GM23338 (cell line): Measurements from ENCODE around the gene CTNNA3. TPM values are rescaled to one million over a fixed set of nuclear protein-coding genes. Genes with fewer than 3 reads are reported as not detected.
A peak's percentile ranks its signal among the peaks of the same experiment; 100 is the strongest.

Experiments used
- ATAC-seq: fragments of 200-7000 bp; cut with Tn5 transposase; 3 replicates; pipeline ENCODE4 v1.9.1; 2020
- DNase-seq: peaks from one replicate; pipeline ENCODE4 v3.0.0-alpha.2; 2015; ENCODE audit warnings: low spot score
- H2AFZ ChIP-seq: fragments of 200-600 bp; sonication (generic); 2 replicates; pipeline ENCODE4 v1.8.0; 2016; ENCODE audit warnings: antibody characterized with exemption, mild to moderate bottlenecking, moderate library complexity
- H3F3A ChIP-seq: fragments of 200-600 bp; sonication (generic); replicated peaks from 2 replicates; pipeline ENCODE4 v1.8.0; 2017; ENCODE audit warnings: antibody characterized with exemption, mixed run types, low read depth
- H3K27ac ChIP-seq: fragments of 200-600 bp; sonication (generic); 2 replicates; pipeline ENCODE4 v1.6.1; 2016; ENCODE audit warnings: low read depth
- H3K27me3 ChIP-seq: fragments of 200-600 bp; sonication (generic); 2 replicates; pipeline ENCODE4 v1.8.0; 2016; ENCODE audit warnings: mild to moderate bottlenecking, mixed run types, moderate library complexity; ENCODE audit not compliant: insufficient read depth
- H3K36me3 ChIP-seq: fragments of 200-600 bp; sonication (generic); 2 replicates; pipeline ENCODE4 v1.8.0; 2016; ENCODE audit warnings: mild to moderate bottlenecking; ENCODE audit not compliant: insufficient read depth
- H3K4me1 ChIP-seq: fragments of 200-600 bp; sonication (generic); 2 replicates; pipeline ENCODE4 v1.8.0; 2016; ENCODE audit warnings: mild to moderate bottlenecking, moderate library complexity; ENCODE audit not compliant: insufficient read depth
- H3K4me2 ChIP-seq: fragments of 200-600 bp; sonication (generic); 2 replicates; pipeline ENCODE4 v1.7.1; 2017; ENCODE audit warnings: mixed run types
- H3K4me3 ChIP-seq: fragments of 200-600 bp; sonication (generic); 2 replicates; pipeline ENCODE4 v1.6.1; 2016; ENCODE audit warnings: mixed run types
- H3K79me2 ChIP-seq: fragments of 200-600 bp; sonication (generic); replicated peaks from 2 replicates; pipeline ENCODE4 v1.8.0; 2017; ENCODE audit warnings: mild to moderate bottlenecking; ENCODE audit not compliant: insufficient read depth
- H3K9me2 ChIP-seq: fragments of 200-600 bp; sonication (generic); 2 replicates; pipeline ENCODE4 v1.8.0; 2017; ENCODE audit not compliant: insufficient read depth
- H4K20me1 ChIP-seq: fragments of 200-600 bp; sonication (generic); replicated peaks from 2 replicates; pipeline ENCODE4 v1.8.0; 2017; ENCODE audit warnings: mild to moderate bottlenecking; ENCODE audit not compliant: insufficient read depth
- H3K27ac Mint-ChIP-seq: 2 replicates; pipeline ENCODE4 v1.8.0; 2020; ENCODE audit warnings: inconsistent platforms, mild to moderate bottlenecking, moderate library complexity, mixed read lengths
- H3K27me3 Mint-ChIP-seq: 3 replicates; pipeline ENCODE4 v1.8.0; 2022; ENCODE audit warnings: low read depth, mild to moderate bottlenecking, moderate library complexity, mixed read lengths, inconsistent platforms; ENCODE audit not compliant: insufficient read depth, poor library complexity
- H3K36me3 Mint-ChIP-seq: 3 replicates; pipeline ENCODE4 v1.8.0; 2021; ENCODE audit warnings: low read depth, mild to moderate bottlenecking, inconsistent platforms, moderate library complexity, mixed read lengths
- H3K4me1 Mint-ChIP-seq: 3 replicates; pipeline ENCODE4 v1.8.0; 2020; ENCODE audit warnings: mild to moderate bottlenecking, inconsistent platforms, mixed read lengths
- H3K4me3 Mint-ChIP-seq: 3 replicates; pipeline ENCODE4 v1.8.0; 2021; ENCODE audit warnings: moderate library complexity, mild to moderate bottlenecking, inconsistent platforms, mixed read lengths
- H3K9me3 Mint-ChIP-seq: 3 replicates; pipeline ENCODE4 v1.8.0; 2020; ENCODE audit warnings: moderate library complexity, mild to moderate bottlenecking, inconsistent platforms, mixed read lengths
- CTCF ChIP-seq, 2 experiments: fragments of 200-600 bp in 1 of 2; sonication (generic) in 1 of 2; conservative IDR thresholded peaks; 2 replicates each; pipeline versions ENCODE4 v1.5.1 to v1.6.1; 2016 to 2017; ENCODE audit warnings: antibody characterized with exemption in 2 of 2, low read depth in 2 of 2, mild to moderate bottlenecking in 2 of 2, moderate library complexity in 1 of 2
- ETS1 ChIP-seq: IDR thresholded peaks from 2 replicates; pipeline ENCODE4 v1.6.1; 2016; ENCODE audit warnings: antibody characterized with exemption
- EZH2 ChIP-seq: fragments of 200-600 bp; sonication (generic); IDR thresholded peaks from one replicate; pipeline ENCODE4 v1.8.0; 2017; ENCODE audit warnings: antibody characterized with exemption, mild to moderate bottlenecking, low read depth; ENCODE audit not compliant: unreplicated experiment
- JUNB ChIP-seq: IDR thresholded peaks from one replicate; pipeline ENCODE4 v1.6.1; 2016; ENCODE audit warnings: antibody characterized with exemption; ENCODE audit not compliant: unreplicated experiment
- NANOG ChIP-seq: IDR thresholded peaks from 2 replicates; pipeline ENCODE4 v1.6.1; 2016; ENCODE audit warnings: antibody characterized with exemption, borderline replicate concordance
- POLR2AphosphoS5 ChIP-seq: IDR thresholded peaks from 2 replicates; pipeline ENCODE4 v1.6.1; 2016; ENCODE audit warnings: antibody characterized with exemption, low read depth
- STAT1 ChIP-seq: IDR thresholded peaks from one replicate; pipeline ENCODE4 v1.6.1; 2016; ENCODE audit warnings: antibody characterized with exemption; ENCODE audit not compliant: unreplicated experiment
- ZNF114 ChIP-seq: fragments of 250-450 bp; sonication (Bioruptor Pico); IDR thresholded peaks from 2 replicates; pipeline ENCODE4 v1.5.0; 2020; ENCODE audit warnings: mild to moderate bottlenecking, moderate library complexity
- ZNF331 ChIP-seq: fragments of 250-450 bp; sonication (Bioruptor Pico); IDR thresholded peaks from 2 replicates; pipeline ENCODE4 v1.5.0; 2020; ENCODE audit warnings: low read depth, mild to moderate bottlenecking, moderate library complexity
- ZNF462 ChIP-seq: fragments of 250-450 bp; sonication (Bioruptor Pico); IDR thresholded peaks from 2 replicates; pipeline ENCODE4 v1.5.0; 2020; ENCODE audit warnings: mild to moderate bottlenecking, moderate library complexity
- polyA plus RNA-seq: library from polyadenylated mRNA; unstranded; fragments of >200 nt; fragmentation: Nextera tagmentation; extraction: Ambion mirVana; gene quantifications from 2 replicates; pipeline ENCODE4 v1.2.1, GENCODE V29; 2016
- total RNA-seq: library from RNA; depleted of rRNA; stranded (reverse); fragments of >200 nt; shearing (Covaris generic); gene quantifications from 2 replicates; pipeline ENCODE4 v1.2.3, GENCODE V29; 2014

The CTNNA3 gene
- total and polyA plus RNA-seq, 2 experiments from 2014 or later = 0.71 to 3.3 TPM

GRCh38 chr10:66398669-66399068 is 1297.3 kb downstream of the CTNNA3 start:
- Histone ChIP-seq H3K79me2 (no peaks in the 10 kb centered on the region), H2AFZ (no peak overlapping the region), H3K4me2 (no peak overlapping the region), H3F3A (no peaks in the 10 kb centered on the region), H4K20me1 (no peaks in the 10 kb centered on the region), H3K36me3 (no peaks in the 10 kb centered on the region), H3K9me2 (no peaks in the 10 kb centered on the region), H3K27me3 (no peaks in the 10 kb centered on the region), H3K4me3 (no peak overlapping the region), H3K27ac (no peak overlapping the region), H3K4me1 (peaks cover 14% of the 10 kb centered on the region)
- DNase-seq (no peak), ATAC-seq (no peak)
- peaks cover 13% of the 10 kb centered on the region; the same call in 2 of the 3 replicates for H3K4me1 Mint-ChIP-seq
- TF ChIP-seq EZH2 (no peak), CTCF (conservative IDR thresholded peaks at IDR 0.05; ENCODE audit: low read depth in 2 of 2) (no peak), ZNF331 (CRISPR knock-in tag) (no peak), JUNB (no peak), ETS1 (no peak), ZNF114 (no peak), NANOG (no peak)
- no peaks in the 10 kb centered on the region for H3K9me3 Mint-ChIP-seq
- H3K27me3 Mint-ChIP-seq = peaks cover 2% of the 10 kb centered on the region
- H3K36me3 Mint-ChIP-seq = no peaks in the 10 kb centered on the region
- H3K4me3 Mint-ChIP-seq = no peak overlapping the region
- no peak overlapping the region for H3K27ac Mint-ChIP-seq

GRCh38 chr10:66394342-66395063 is 1301.5 kb downstream of the CTNNA3 start:
- ATAC-seq = peak; percentile 75
- peak; percentile 34 for DNase-seq
- H3K4me2 ChIP-seq = peak overlapping the region; percentile 4; the same call in 1 of the 2 replicates
- no peaks in the 10 kb centered on the region for H3K36me3 Mint-ChIP-seq
- no peak overlapping the region for H3K4me3 Mint-ChIP-seq
- no peaks in the 10 kb centered on the region for H3K9me3 Mint-ChIP-seq
- no peaks in the 10 kb centered on the region for H3K79me2 ChIP-seq
- no peaks in the 10 kb centered on the region for H4K20me1 ChIP-seq
- peaks cover 2% of the 10 kb centered on the region for H3K27me3 Mint-ChIP-seq
- H3F3A ChIP-seq = no peaks in the 10 kb centered on the region
- H3K9me2 ChIP-seq = no peaks in the 10 kb centered on the region
- H3K4me1 ChIP-seq = peaks cover 23% of the 10 kb centered on the region
- no peak overlapping the region for H3K27ac ChIP-seq
- peaks cover 20% of the 10 kb centered on the region for H3K4me1 Mint-ChIP-seq
- H3K27ac Mint-ChIP-seq = no peak overlapping the region
- 0 out of 2 replicates have a peak overlapping the region, but pooled peaks have one; percentile 18 for H3K4me3 ChIP-seq
- no peaks in the 10 kb centered on the region for H3K27me3 ChIP-seq
- H2AFZ ChIP-seq = no peak overlapping the region
- H3K36me3 ChIP-seq = no peaks in the 10 kb centered on the region
- no peak for TF ChIP-seq ZNF114
- TF ChIP-seq POLR2AphosphoS5 = no peak
- TF ChIP-seq NANOG = no peak
- no peak for TF ChIP-seq ETS1
- no peak for TF ChIP-seq ZNF331 (CRISPR knock-in tag)
- no peak for TF ChIP-seq EZH2
- no peak for TF ChIP-seq STAT1
- no peak for TF ChIP-seq JUNB
- no peak for TF ChIP-seq ZNF462 (CRISPR knock-in tag)
